ENCODE measurements around the gene TJP3. TPM values are rescaled to one million over a fixed set of nuclear protein-coding genes. Genes with fewer than 3 reads are reported as not detected.

TJP3 gene
- total and polyA plus RNA-seq, 9 donors, result 0.18 to 24.4 (median 2.8) TPM; not detected in 2

- Histone ChIP-seq H3K9me3 (no peaks in the 10 kb centered on the region), H3K4me1 (ENCODE audit: insufficient read depth) (peaks cover 2% of the 10 kb centered on the region), H3K27ac (no peak within 1 kb of the TSS), H3K36me3 (no peaks in the 10 kb centered on the region), H3K4me3 (no peak within 1 kb of the TSS), H3K27me3 (no peaks in the 10 kb centered on the region)
- intact Hi-C loops (cut with DNase I), result no loop called here
- TF ChIP-seq EP300 (IDR thresholded peaks at IDR 0.05) (no peak), POLR2A (IDR thresholded peaks at IDR 0.05) (no peak), CTCF (IDR thresholded peaks at IDR 0.05) (no peak)
- 5 to 9% (median 7%) methylated on average over 22 to 23 of the region's 23 CpGs for WGBS, 3 donors
- no peak for DNase-seq
These were observed 63.8 kb downstream of the TJP3 start, which contains the start of gene RAX2 for GRCh38 chr19:3771906-3772455. Gene RAX2 (minus strand): TSS chr19:3772228. CDS start chr19:3771742, 486 bp downstream.

GRCh38 chr19:3773814-3774515 is 65.8 kb downstream of the TJP3 start:
- H3K4me1 ChIP-seq (ENCODE audit: insufficient read depth), result peaks cover 2% of the 10 kb centered on the region
- no peaks in the 10 kb centered on the region for H3K27me3 ChIP-seq
- no peak overlapping the region for H3K4me3 ChIP-seq
- TF ChIP-seq EP300 (IDR thresholded peaks at IDR 0.05) (no peak), CTCF (IDR thresholded peaks at IDR 0.05) (no peak), POLR2A (IDR thresholded peaks at IDR 0.05) (no peak)
- no peaks in the 10 kb centered on the region for H3K9me3 ChIP-seq
- intact Hi-C loops (cut with DNase I), result no loop called here
- no peak overlapping the region for H3K27ac ChIP-seq
- H3K36me3 ChIP-seq, result no peaks in the 10 kb centered on the region
- no peak for DNase-seq
- 84 to 89% (median 85%) methylated on average over 12 of the region's 12 CpGs for WGBS, 3 donors

GRCh38 chr19:3774621-3775373 is 66.6 kb downstream of the TJP3 start:
- H3K36me3 ChIP-seq, result no peaks in the 10 kb centered on the region
- no peak overlapping the region for H3K4me3 ChIP-seq
- no peaks in the 10 kb centered on the region for H3K9me3 ChIP-seq
- intact Hi-C loops (cut with DNase I), result no loop called here
- no peak for DNase-seq
- 45 to 50% (median 46%) methylated on average over 25 of the region's 25 CpGs for WGBS, 3 donors
- no peak overlapping the region for H3K27ac ChIP-seq
- no peaks in the 10 kb centered on the region for H3K27me3 ChIP-seq
- H3K4me1 ChIP-seq (ENCODE audit: insufficient read depth), result peaks cover 2% of the 10 kb centered on the region
- TF ChIP-seq CTCF (IDR thresholded peaks at IDR 0.05), result no peak
- TF ChIP-seq EP300 (IDR thresholded peaks at IDR 0.05), result no peak
- TF ChIP-seq POLR2A (IDR thresholded peaks at IDR 0.05), result no peak

- WGBS, 3 donors, result 44 to 56% (median 52%) methylated on average over 2 of the region's 2 CpGs
- no peak for TF ChIP-seq POLR2A (IDR thresholded peaks at IDR 0.05)
- no peak for TF ChIP-seq CTCF (IDR thresholded peaks at IDR 0.05)
- no peak for TF ChIP-seq EP300 (IDR thresholded peaks at IDR 0.05)
- no peaks in the 10 kb centered on the region for H3K36me3 ChIP-seq
- peaks cover under 1% of the 10 kb centered on the region for H3K4me1 ChIP-seq (ENCODE audit: insufficient read depth)
- intact Hi-C loops (cut with DNase I), result no loop called here
- no peak for DNase-seq
- no peak overlapping the region for H3K27ac ChIP-seq
- H3K27me3 ChIP-seq, result no peaks in the 10 kb centered on the region
- H3K4me3 ChIP-seq, result no peak overlapping the region
- no peaks in the 10 kb centered on the region for H3K9me3 ChIP-seq
These were observed 67.2 kb downstream of the TJP3 start for GRCh38 chr19:3775374-3775711.
